ENCODE results near the gene SALL3.

- TF ChIP-seq POLR2A (IDR thresholded peaks at IDR 0.05): no peak
- TF ChIP-seq POLR2AphosphoS5 (IDR thresholded peaks at IDR 0.05): no peak
- TF ChIP-seq, protein P1, sequence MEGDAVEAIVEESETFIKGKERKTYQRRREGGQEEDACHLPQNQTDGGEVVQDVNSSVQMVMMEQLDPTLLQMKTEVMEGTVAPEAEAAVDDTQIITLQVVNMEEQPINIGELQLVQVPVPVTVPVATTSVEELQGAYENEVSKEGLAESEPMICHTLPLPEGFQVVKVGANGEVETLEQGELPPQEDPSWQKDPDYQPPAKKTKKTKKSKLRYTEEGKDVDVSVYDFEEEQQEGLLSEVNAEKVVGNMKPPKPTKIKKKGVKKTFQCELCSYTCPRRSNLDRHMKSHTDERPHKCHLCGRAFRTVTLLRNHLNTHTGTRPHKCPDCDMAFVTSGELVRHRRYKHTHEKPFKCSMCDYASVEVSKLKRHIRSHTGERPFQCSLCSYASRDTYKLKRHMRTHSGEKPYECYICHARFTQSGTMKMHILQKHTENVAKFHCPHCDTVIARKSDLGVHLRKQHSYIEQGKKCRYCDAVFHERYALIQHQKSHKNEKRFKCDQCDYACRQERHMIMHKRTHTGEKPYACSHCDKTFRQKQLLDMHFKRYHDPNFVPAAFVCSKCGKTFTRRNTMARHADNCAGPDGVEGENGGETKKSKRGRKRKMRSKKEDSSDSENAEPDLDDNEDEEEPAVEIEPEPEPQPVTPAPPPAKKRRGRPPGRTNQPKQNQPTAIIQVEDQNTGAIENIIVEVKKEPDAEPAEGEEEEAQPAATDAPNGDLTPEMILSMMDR (IDR thresholded peaks at IDR 0.05): no peak
- TF ChIP-seq EP300 (IDR thresholded peaks at IDR 0.05; ENCODE audit: low read depth): no peak
These were observed 40.5 kb upstream of the SALL3 start for GRCh38 chr18:78939105-78939504.
